Measurements from ENCODE around the gene FASTKD3. TPM values are rescaled to one million over a fixed set of nuclear protein-coding genes. Genes with fewer than 3 reads are reported as not detected.

Gene FASTKD3
- total and polyA plus RNA-seq, 10 of the 15 experiments (the other 5 are each of a cell fraction or from before 2014, with no cell fraction given), result 12.1 to 59.6 (median 25.3) TPM

Other genes with a start within 250 kb of the FASTKD3 start
- not detected in 2 replicates for gene CFAP90, start 17.9 kb downstream of the FASTKD3 start, total RNA-seq (2014; rRNA removed)
- not detected in 2 replicates for gene CFAP90, start 17.9 kb downstream of the FASTKD3 start, total RNA-seq (2014; rRNA removed; fragmentation: Illumina TruSeq; extraction: Trizol)
- gene CFAP90, start 17.9 kb downstream of the FASTKD3 start, total RNA-seq (2021), result not detected in 2 replicates
- gene CFAP90, start 17.9 kb downstream of the FASTKD3 start, polyA plus RNA-seq (2011; rRNA removed), result not detected in 2 replicates
- gene CFAP90, start 17.9 kb downstream of the FASTKD3 start, polyA plus RNA-seq (2014; fragmentation: Illumina TruSeq; extraction: Trizol), result not detected in 2 replicates
- not detected for gene CFAP90, start 17.9 kb downstream of the FASTKD3 start, polyA plus RNA-seq (2014; fragmentation: Nextera tagmentation; extraction: Ambion mirVana)
- gene CFAP90, start 17.9 kb downstream of the FASTKD3 start, polyA plus RNA-seq (2014; rRNA removed), result not detected in 2 replicates
- gene CFAP90, start 17.9 kb downstream of the FASTKD3 start, polyA plus RNA-seq (2016; fragmentation: Nextera tagmentation; extraction: Ambion mirVana), result not detected
- 32.5 and 46.3 TPM in 2 replicates for gene MTRR, start 117 bp upstream of the FASTKD3 start, total RNA-seq (2014; rRNA removed)
- 34.5 and 36.9 TPM in 2 replicates for gene MTRR, start 117 bp upstream of the FASTKD3 start, total RNA-seq (2014; rRNA removed; fragmentation: Illumina TruSeq; extraction: Trizol)
- gene MTRR, start 117 bp upstream of the FASTKD3 start, total RNA-seq (2021), result 44.7 and 47.9 TPM in 2 replicates
- 67.1 and 76.9 TPM in 2 replicates for gene MTRR, start 117 bp upstream of the FASTKD3 start, polyA plus RNA-seq (2011; rRNA removed)
- 55.4 and 70.2 TPM in 2 replicates for gene MTRR, start 117 bp upstream of the FASTKD3 start, polyA plus RNA-seq (2014; fragmentation: Illumina TruSeq; extraction: Trizol)
- gene MTRR, start 117 bp upstream of the FASTKD3 start, polyA plus RNA-seq (2014; fragmentation: Nextera tagmentation; extraction: Ambion mirVana), result 10 to 100 TPM; 13.8 to 18.2 TPM
- gene MTRR, start 117 bp upstream of the FASTKD3 start, polyA plus RNA-seq (2014; rRNA removed), result 38.3 and 39.7 TPM in 2 replicates
- gene MTRR, start 117 bp upstream of the FASTKD3 start, polyA plus RNA-seq (2016; fragmentation: Nextera tagmentation; extraction: Ambion mirVana), result 10 to 100 TPM; 37.8 to 42.2 TPM